ENCODE data around the gene GRIN2C. TPM values are rescaled to one million over a fixed set of nuclear protein-coding genes. Genes with fewer than 3 reads are reported as not detected.

GRIN2C gene
- 0.07 and 0.53 TPM in 2 replicates for total RNA-seq

GRCh38 chr17:74859459-74860228 is at the start of gene GRIN2C:
TSS of gene GRIN2C (minus strand) at chr17:74859885. CDS start at chr17:74855092, 4,793 bp downstream.

GRCh38 chr17:74892974-74893911 is 33.6 kb upstream of the GRIN2C start, which contains the start of gene FADS6:
TSS of gene FADS6 (minus strand) at chr17:74893633. CDS start at chr17:74893595, 38 bp downstream.

DNA sequence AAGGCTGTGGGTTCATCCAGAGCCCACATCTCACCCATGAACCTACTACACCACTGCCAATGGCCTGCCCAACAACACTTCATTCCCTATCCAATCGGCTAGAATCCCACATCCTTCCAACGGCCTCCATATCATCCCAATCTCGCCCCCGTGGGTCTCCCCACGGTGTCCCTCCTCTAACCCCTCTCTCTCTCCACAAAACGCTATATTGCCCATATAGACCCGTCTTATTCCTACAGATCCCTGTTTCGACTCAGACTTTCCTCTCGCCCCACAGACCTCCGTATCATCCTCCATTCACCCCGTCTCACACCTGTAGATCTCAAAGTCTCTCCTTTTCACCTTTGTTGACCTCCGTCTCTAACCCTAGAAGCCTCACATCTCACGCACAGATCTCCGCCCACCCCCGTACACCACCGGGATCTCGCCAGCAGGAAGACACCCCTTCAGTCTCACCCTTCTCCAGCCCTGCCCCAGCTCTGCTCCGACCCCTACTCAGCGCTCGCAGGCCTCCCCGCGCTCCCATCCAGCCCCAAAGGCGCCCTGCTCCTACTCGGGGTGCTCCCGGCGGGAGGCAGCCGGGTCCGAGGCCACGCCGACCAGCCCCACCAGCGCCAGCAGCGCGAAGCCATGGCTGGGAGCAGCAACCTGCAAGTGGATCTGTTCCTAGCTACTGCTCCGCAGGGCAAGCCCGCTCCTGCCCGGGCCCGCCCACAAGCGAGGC is 12.8 kb upstream of the GRIN2C start, which contains the start of gene FDXR:
Gene FDXR (minus strand): TSS at position 682 of the 724 bp plus-strand sequence. CDS start 50 bp downstream, at position 632.

Other genes starting within 250 kb of the GRIN2C start
- not detected in 2 replicates for gene CD300E, start 236.1 kb downstream of the GRIN2C start, total RNA-seq
- not detected in 2 replicates for gene CD300LF, start 147.0 kb downstream of the GRIN2C start, total RNA-seq
- 0.13 and 0.43 TPM in 2 replicates for gene RAB37, start 122.6 kb downstream of the GRIN2C start, total RNA-seq
- gene NHERF1, start 111.3 kb downstream of the GRIN2C start, total RNA-seq, result 17.8 and 30.4 TPM in 2 replicates
- 22.9 and 28.6 TPM in 2 replicates for gene NAT9, start 83.5 kb downstream of the GRIN2C start, total RNA-seq
- 39.8 and 42.3 TPM in 2 replicates for gene FDXR, start 13.1 kb upstream of the GRIN2C start, total RNA-seq
- gene FADS6, start 33.7 kb upstream of the GRIN2C start, total RNA-seq, result not detected in 2 replicates
- gene USH1G, start 63.4 kb upstream of the GRIN2C start, total RNA-seq, result not detected in 2 replicates
- gene OTOP2, start 64.4 kb upstream of the GRIN2C start, total RNA-seq, result not detected in 2 replicates
- gene OTOP3, start 76.0 kb upstream of the GRIN2C start, total RNA-seq, result not detected in 2 replicates
- gene HID1, start 112.9 kb upstream of the GRIN2C start, total RNA-seq, result 14.9 and 28.4 TPM in 2 replicates
- 23.1 and 27.4 TPM in 2 replicates for gene CDR2L, start 127.7 kb upstream of the GRIN2C start, total RNA-seq
- gene MRPL58, start 152.8 kb upstream of the GRIN2C start, total RNA-seq, result 32.2 and 38.1 TPM in 2 replicates
- 270 and 332 TPM in 2 replicates for gene ATP5PD, start 187.1 kb upstream of the GRIN2C start, total RNA-seq
- 16.6 and 17.2 TPM in 2 replicates for gene KCTD2, start 187.3 kb upstream of the GRIN2C start, total RNA-seq
- 4.7 and 11.6 TPM in 2 replicates for gene SLC16A5, start 228.1 kb upstream of the GRIN2C start, total RNA-seq